ENCODE data around the gene CD160. TPM values are rescaled to one million over a fixed set of nuclear protein-coding genes. Genes with fewer than 3 reads are reported as not detected.
"Not testable (repeated sequence)": the region's sequence is repeated elsewhere in the genome, so short reads cannot be mapped to it uniquely, and the experiment has no call there.

CD160 gene
- total and polyA plus RNA-seq, 10 donors: 2.2 to 17.7 (median 5.8) TPM

DNA sequence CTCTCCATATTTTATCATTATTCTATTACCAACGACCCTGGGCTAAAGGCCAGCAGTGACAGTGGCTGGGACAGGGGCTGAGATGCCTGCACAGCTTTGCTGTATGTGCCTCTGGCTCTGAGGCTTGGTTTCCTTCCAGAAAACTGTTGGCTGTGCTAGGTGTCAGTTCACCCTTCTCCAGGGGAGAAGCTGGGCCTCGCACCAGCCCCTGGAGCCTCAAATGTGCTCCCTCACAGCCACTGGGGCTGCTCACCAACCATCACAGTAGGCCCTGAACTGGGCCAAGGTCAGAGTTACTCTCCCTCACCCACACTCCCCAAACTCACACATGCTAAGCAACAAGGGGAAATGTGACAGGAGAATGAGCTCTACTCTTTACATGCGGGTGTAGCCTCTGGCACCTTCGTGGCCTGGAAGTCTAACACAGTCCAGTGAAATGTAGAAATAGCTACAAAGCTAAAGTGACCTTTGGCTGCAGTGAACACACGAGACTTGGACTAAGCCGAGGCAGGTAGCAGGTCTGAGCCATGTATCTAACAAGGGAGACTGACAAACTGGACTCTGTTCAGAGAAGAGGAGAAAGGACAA lies 4.7 kb upstream of the CD160 start:
- 71 to 87% (median 79%) methylated on average over 6 of the region's 6 CpGs for WGBS, 5 donors
- Histone ChIP-seq H3K9me3 (no peaks in the 10 kb centered on the region), H3K27me3 (replicated peaks in 1 of 7) (no peaks in the 10 kb centered on the region), H3K36me3 (no peaks in the 10 kb centered on the region), H3K27ac (peak overlapping the region in 1 of 8 donors; percentile 40), H3K4me3 (no peak overlapping the region), H3K4me1 (peaks cover 0 to 30% (median 0%) of the 10 kb centered on the region in 6 donors)
- intact Hi-C loops (cut with DNase I; ENCODE audit: low total_unique reads): no loop called here
- TF ChIP-seq POLR2AphosphoS5 (IDR thresholded peaks at IDR 0.05): no peak
- TF ChIP-seq, protein P1, sequence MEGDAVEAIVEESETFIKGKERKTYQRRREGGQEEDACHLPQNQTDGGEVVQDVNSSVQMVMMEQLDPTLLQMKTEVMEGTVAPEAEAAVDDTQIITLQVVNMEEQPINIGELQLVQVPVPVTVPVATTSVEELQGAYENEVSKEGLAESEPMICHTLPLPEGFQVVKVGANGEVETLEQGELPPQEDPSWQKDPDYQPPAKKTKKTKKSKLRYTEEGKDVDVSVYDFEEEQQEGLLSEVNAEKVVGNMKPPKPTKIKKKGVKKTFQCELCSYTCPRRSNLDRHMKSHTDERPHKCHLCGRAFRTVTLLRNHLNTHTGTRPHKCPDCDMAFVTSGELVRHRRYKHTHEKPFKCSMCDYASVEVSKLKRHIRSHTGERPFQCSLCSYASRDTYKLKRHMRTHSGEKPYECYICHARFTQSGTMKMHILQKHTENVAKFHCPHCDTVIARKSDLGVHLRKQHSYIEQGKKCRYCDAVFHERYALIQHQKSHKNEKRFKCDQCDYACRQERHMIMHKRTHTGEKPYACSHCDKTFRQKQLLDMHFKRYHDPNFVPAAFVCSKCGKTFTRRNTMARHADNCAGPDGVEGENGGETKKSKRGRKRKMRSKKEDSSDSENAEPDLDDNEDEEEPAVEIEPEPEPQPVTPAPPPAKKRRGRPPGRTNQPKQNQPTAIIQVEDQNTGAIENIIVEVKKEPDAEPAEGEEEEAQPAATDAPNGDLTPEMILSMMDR (IDR thresholded peaks at IDR 0.05 in 8 of 11, conservative IDR thresholded peaks at IDR 0.05 in 3 of 11): no peak
- TF ChIP-seq POLR2A (IDR thresholded peaks at IDR 0.05): no peak
- DNase-seq: no peak

DNA sequence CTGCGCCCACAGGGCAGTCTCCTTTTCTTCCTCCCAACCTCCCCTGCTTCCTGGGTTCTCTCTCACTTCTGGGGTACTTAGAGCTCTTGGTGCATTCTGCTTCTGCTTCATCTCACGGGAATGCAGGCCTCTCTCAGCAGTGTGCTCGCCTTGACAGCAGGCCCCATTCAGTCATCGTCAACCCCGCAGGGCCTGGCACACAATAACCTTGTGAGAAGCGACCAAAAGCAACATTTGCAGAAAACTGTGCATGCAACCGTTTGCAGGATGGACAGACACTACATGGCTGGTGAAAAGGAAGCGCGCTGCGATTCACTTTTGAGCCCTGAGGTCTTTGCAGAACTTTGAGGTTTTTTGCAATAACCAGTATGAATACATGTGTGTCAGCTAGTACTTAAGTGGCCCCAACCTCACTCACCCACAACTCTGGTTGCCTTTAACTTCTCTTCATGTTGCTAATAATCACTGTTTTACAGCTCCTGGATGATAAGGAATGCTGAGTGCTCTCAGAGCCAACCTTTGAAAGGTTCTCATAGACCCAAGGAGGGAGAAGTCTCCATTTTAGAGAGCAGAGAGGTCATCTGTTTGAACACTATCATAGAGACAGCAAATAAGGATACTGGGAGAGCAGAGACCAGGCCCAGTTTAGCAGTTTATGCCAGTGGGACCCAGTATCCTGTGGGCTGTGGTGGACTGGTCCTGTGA lies 2.5 kb upstream of the CD160 start:
- DNase-seq: no peak
- WGBS, 5 donors: 62 to 77% (median 75%) methylated on average over 9 to 10 of the region's 10 CpGs
- H3K27me3 ChIP-seq (replicated peaks in 1 of 7): peaks cover 0 to 14% (median 0%) of the 10 kb centered on the region in 7 donors
- TF ChIP-seq POLR2A (IDR thresholded peaks at IDR 0.05) (no peak), POLR2AphosphoS5 (IDR thresholded peaks at IDR 0.05) (no peak)
- TF ChIP-seq, protein P1 (IDR thresholded peaks at IDR 0.05 in 8 of 11, conservative IDR thresholded peaks at IDR 0.05 in 3 of 11): no peak
- intact Hi-C loops (cut with DNase I; ENCODE audit: low total_unique reads): no loop called here
- no peaks in the 10 kb centered on the region for H3K9me3 ChIP-seq
- H3K36me3 ChIP-seq: no peaks in the 10 kb centered on the region
- H3K4me3 ChIP-seq: no peak overlapping the region
- H3K27ac ChIP-seq: peak overlapping the region in 3 of 8 donors; percentile 34 to 61 (median 39)
- peaks cover 0 to 49% (median 14%) of the 10 kb centered on the region in 6 donors for H3K4me1 ChIP-seq

DNA sequence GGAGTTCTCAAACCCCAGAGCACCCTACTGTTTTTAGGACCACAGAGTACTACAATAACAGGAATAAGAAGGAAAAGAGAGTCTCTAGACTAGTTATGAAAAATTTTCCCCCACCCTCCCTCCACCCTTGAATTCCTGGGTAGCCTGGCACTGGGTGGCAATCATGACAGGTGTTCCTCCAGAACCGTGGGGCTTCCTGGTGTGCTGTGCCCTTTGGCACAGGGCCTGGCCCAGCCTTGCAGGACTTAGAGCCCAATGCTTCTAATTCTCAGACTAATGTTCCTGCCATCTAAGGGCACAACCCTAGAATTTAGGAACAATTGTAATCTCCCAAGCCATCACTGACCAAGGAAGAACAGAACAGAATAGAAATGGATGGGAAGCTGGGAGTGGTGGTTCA lies 1.5 kb upstream of the CD160 start:
- DNase-seq: no peak
- intact Hi-C loops (cut with DNase I; ENCODE audit: low total_unique reads): no loop called here
- Histone ChIP-seq H3K27ac (peak overlapping the region in 3 of 8 donors; percentile 27 to 61 (median 39)), H3K27me3 (replicated peaks in 1 of 7) (peaks cover 0 to 18% (median 0%) of the 10 kb centered on the region in 7 donors), H3K4me1 (peaks cover 0 to 50% (median 14%) of the 10 kb centered on the region in 6 donors), H3K4me3 (no peak overlapping the region), H3K36me3 (no peaks in the 10 kb centered on the region), H3K9me3 (no peaks in the 10 kb centered on the region)
- WGBS, 5 donors: 44 to 64% (median 60%) methylated on average over 1 of the region's 1 CpG
- no peak for TF ChIP-seq POLR2A (IDR thresholded peaks at IDR 0.05)
- TF ChIP-seq, protein P1 (IDR thresholded peaks at IDR 0.05 in 8 of 11, conservative IDR thresholded peaks at IDR 0.05 in 3 of 11): no peak
- no peak for TF ChIP-seq POLR2AphosphoS5 (IDR thresholded peaks at IDR 0.05)

DNA sequence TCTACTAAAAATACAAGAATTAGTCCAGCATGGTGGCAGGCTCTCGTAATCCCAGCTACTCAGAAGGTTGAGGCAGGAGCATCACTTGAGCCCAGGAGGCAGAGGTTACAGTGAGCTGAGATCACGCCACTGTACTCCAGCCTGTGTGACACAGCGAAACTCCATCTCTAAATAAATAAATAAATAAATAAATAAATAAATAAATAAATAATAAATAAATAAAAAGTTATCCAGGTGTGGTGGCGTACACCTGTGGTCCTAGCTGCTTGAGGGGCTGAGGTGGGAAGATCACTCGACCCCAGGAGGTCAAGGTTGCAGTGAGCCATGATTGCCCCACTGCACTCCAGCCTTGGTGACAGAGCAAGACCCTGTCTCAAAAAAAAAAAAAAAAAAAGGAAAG lies 834 bp upstream of the CD160 start:
- WGBS, 5 donors: 91 to 97% (median 95%) methylated on average over 5 of the region's 5 CpGs
- intact Hi-C loops (cut with DNase I; ENCODE audit: low total_unique reads): not testable (repeated sequence)
- peak overlapping the region in 2 of 8 donors; percentile 61 to 71 for H3K27ac ChIP-seq

More for the DNA sequence above, 834 bp upstream of the CD160 start:
- not testable (repeated sequence) for H3K9me3 ChIP-seq, H3K4me3 ChIP-seq, H3K36me3 ChIP-seq, DNase-seq
- H3K27me3 ChIP-seq (replicated peaks in 1 of 7): peaks cover 0 to 18% (median 0%) of the 10 kb centered on the region in 7 donors
- peaks cover 0 to 50% (median 14%) of the 10 kb centered on the region in 6 donors for H3K4me1 ChIP-seq
